ENCODE measurements around the gene NALCN. TPM values are rescaled to one million over a fixed set of nuclear protein-coding genes. Genes with fewer than 3 reads are reported as not detected.

The NALCN gene
- total RNA-seq, 2 donors from 2014 or later, result 0.11 TPM; not detected in 1

DNA sequence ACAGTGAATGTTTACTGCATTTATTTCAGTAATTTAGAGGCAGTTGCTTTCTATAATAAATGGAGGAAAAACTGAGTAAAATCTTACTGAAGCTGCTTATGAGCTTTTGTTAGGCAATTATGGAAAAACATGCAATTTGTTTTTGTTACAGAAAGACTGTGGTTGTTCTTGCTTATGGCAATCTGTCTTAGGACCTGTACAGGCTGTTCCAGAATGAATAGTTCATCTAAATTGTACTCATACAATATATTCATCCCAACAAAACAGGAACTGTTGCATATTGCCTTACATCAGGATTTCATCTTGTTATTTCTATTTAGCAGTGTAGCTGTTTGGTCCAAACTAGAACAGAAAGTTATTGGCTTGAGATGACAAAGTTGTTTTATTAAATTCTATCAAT, 199.2 kb downstream of the NALCN start:
- Mint-ChIP-seq H3K36me3 (ENCODE audit: low read depth) (no peaks in the 10 kb centered on the region), H3K27ac (no peak overlapping the region), H3K27me3 (ENCODE audit: insufficient read depth) (no peaks in the 10 kb centered on the region), H3K4me3 (no peak overlapping the region), H3K4me1 (no peaks in the 10 kb centered on the region), H3K9me3 (no peaks in the 10 kb centered on the region)
- no peaks in the 10 kb centered on the region for H3K36me3 ChIP-seq (ENCODE audit: control insufficient read depth, insufficient read depth, low read length)
- no peaks in the 10 kb centered on the region for H3K4me1 ChIP-seq (ENCODE audit: control insufficient read depth, insufficient read depth, low read length)
- no peaks in the 10 kb centered on the region for H3K27me3 ChIP-seq (ENCODE audit: control insufficient read depth, insufficient read depth, low read length, poor library complexity, severe bottlenecking)
- H3K27ac ChIP-seq (ENCODE audit: low read depth, low read length), result no peak overlapping the region
- H3K9ac ChIP-seq (ENCODE audit: extremely low read depth, low read length, poor library complexity, severe bottlenecking), result no peak overlapping the region
- H3K9me3 ChIP-seq (ENCODE audit: control insufficient read depth, low read length), result no peaks in the 10 kb centered on the region
- no peak overlapping the region for H3K4me3 ChIP-seq (ENCODE audit: low read length)
- no peak for TF ChIP-seq CTCF (conservative IDR thresholded peaks at IDR 0.05)
- DNase-seq, result no peak

GRCh38 chr13:101211261-101211660, 205.0 kb downstream of the NALCN start:
- TF ChIP-seq CTCF (conservative IDR thresholded peaks at IDR 0.05), result no peak
- no peaks in the 10 kb centered on the region for H3K27me3 ChIP-seq (ENCODE audit: control insufficient read depth, insufficient read depth, low read length, poor library complexity, severe bottlenecking)
- H3K27ac ChIP-seq (ENCODE audit: low read depth, low read length), result no peak overlapping the region
- H3K4me1 ChIP-seq (ENCODE audit: control insufficient read depth, insufficient read depth, low read length), result no peaks in the 10 kb centered on the region
- no peaks in the 10 kb centered on the region for H3K36me3 ChIP-seq (ENCODE audit: control insufficient read depth, insufficient read depth, low read length)
- no peak for DNase-seq
- Mint-ChIP-seq H3K27me3 (ENCODE audit: insufficient read depth) (no peaks in the 10 kb centered on the region), H3K9me3 (peaks cover 4% of the 10 kb centered on the region), H3K4me1 (no peaks in the 10 kb centered on the region), H3K4me3 (no peak overlapping the region), H3K27ac (no peak overlapping the region), H3K36me3 (ENCODE audit: low read depth) (no peaks in the 10 kb centered on the region)
- no peak overlapping the region for H3K4me3 ChIP-seq (ENCODE audit: low read length)
- no peak overlapping the region for H3K9ac ChIP-seq (ENCODE audit: extremely low read depth, low read length, poor library complexity, severe bottlenecking)
- H3K9me3 ChIP-seq (ENCODE audit: control insufficient read depth, low read length), result no peaks in the 10 kb centered on the region

DNA sequence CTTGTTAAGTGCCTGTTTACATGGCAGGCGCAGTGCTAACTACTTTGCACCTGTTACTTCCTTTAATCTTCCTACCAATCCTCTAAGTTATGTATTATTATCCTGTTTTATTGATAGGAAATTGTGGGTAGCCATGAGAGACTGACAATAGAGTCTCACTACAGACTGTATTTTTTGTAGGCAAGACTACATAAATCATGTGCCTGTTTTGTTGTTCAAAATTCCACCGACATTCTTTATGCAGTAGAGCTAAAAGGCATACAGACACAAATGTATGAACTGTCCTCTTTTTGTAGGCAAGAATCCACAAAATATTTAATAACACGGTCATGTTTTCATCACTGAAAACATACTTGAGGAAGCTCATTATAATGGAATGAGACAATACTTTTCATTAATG, 205.5 kb downstream of the NALCN start:
- Mint-ChIP-seq H3K9me3 (peaks cover 4% of the 10 kb centered on the region), H3K4me3 (no peak overlapping the region), H3K27me3 (ENCODE audit: insufficient read depth) (no peaks in the 10 kb centered on the region), H3K27ac (no peak overlapping the region), H3K36me3 (ENCODE audit: low read depth) (no peaks in the 10 kb centered on the region), H3K4me1 (no peaks in the 10 kb centered on the region)
- Histone ChIP-seq H3K4me1 (ENCODE audit: control insufficient read depth, insufficient read depth, low read length) (no peaks in the 10 kb centered on the region), H3K4me3 (ENCODE audit: low read length) (no peak overlapping the region), H3K9ac (ENCODE audit: extremely low read depth, low read length, poor library complexity, severe bottlenecking) (no peak overlapping the region), H3K36me3 (ENCODE audit: control insufficient read depth, insufficient read depth, low read length) (no peaks in the 10 kb centered on the region), H3K9me3 (ENCODE audit: control insufficient read depth, low read length) (no peaks in the 10 kb centered on the region), H3K27ac (ENCODE audit: low read depth, low read length) (no peak overlapping the region), H3K27me3 (ENCODE audit: control insufficient read depth, insufficient read depth, low read length, poor library complexity, severe bottlenecking) (no peaks in the 10 kb centered on the region)
- TF ChIP-seq CTCF (conservative IDR thresholded peaks at IDR 0.05), result no peak
- DNase-seq, result no peak
- 94 to 96% methylated on average over 2 to 3 of the region's 3 CpGs for WGBS, 2 experiments (ENCODE audit: insufficient coverage in 1 of 2, insufficient read length in 1 of 2)
